HepG2 (cell line): ENCODE data around the gene TWNK. TPM values are rescaled to one million over a fixed set of nuclear protein-coding genes. Genes with fewer than 3 reads are reported as not detected.

ENCODE experiments used
- CBX1 ChIP-seq: IDR thresholded peaks from one replicate; pipeline ENCODE4 v1.6.1; 2016; ENCODE audit warnings: antibody characterized with exemption, low read depth
- KLF6 ChIP-seq: IDR thresholded peaks from 2 replicates; pipeline ENCODE4 v1.8.0; 2016; ENCODE audit warnings: missing biosample characterization, missing genetic modification reagents
- MIER3 ChIP-seq: IDR thresholded peaks from 2 replicates; pipeline ENCODE4 v1.6.1; 2016; ENCODE audit warnings: missing compliant biosample characterization, borderline replicate concordance
- NCOA2 ChIP-seq: sonication (generic); formaldehyde crosslinking; IDR thresholded peaks from 2 replicates; pipeline ENCODE4 v1.8.0; 2022; ENCODE audit warnings: inconsistent platforms
- PHB2 ChIP-seq: fragments of 450-650 bp; IDR thresholded peaks from 2 replicates; pipeline ENCODE4 v1.6.1; 2018; ENCODE audit not compliant: partially characterized antibody
- SALL2 ChIP-seq: sonication (generic); formaldehyde crosslinking; IDR thresholded peaks from 2 replicates; pipeline ENCODE4 v1.8.1; 2023; ENCODE audit warnings: mild to moderate bottlenecking, missing genetic modification reagents, inconsistent platforms
- SKI ChIP-seq: fragments of 450-650 bp; IDR thresholded peaks from one replicate; pipeline ENCODE4 v1.6.1; 2018; ENCODE audit warnings: mild to moderate bottlenecking; ENCODE audit not compliant: partially characterized antibody
- SNAI1 ChIP-seq: sonication (generic); formaldehyde crosslinking; IDR thresholded peaks from 2 replicates; pipeline ENCODE4 v1.5.0; 2020; ENCODE audit warnings: mild to moderate bottlenecking, missing genetic modification reagents, borderline replicate concordance
- SP1 ChIP-seq, 2 experiments: fragments of 450-650 bp in 1 of 2; sonication (generic) in 1 of 2; formaldehyde crosslinking in 1 of 2; IDR thresholded peaks; 2 replicates each; pipeline versions ENCODE4 v1.4.0 to v1.6.1; 2016 to 2020; ENCODE audit warnings: missing genetic modification reagents in 1 of 2
- ZBTB7A ChIP-seq: sonication (generic); formaldehyde crosslinking; IDR thresholded peaks from 2 replicates; pipeline ENCODE4 v1.8.0; 2022; ENCODE audit warnings: mild to moderate bottlenecking, missing genetic modification reagents
- ZNF567 ChIP-seq: sonication (generic); formaldehyde crosslinking; IDR thresholded peaks from 2 replicates; pipeline ENCODE4 v1.8.1; 2023; ENCODE audit warnings: mild to moderate bottlenecking, missing genetic modification reagents, borderline replicate concordance
- ZNF605 ChIP-seq: sonication (generic); formaldehyde crosslinking; IDR thresholded peaks from 2 replicates; pipeline ENCODE4 v1.8.0; 2022; ENCODE audit warnings: mild to moderate bottlenecking, missing genetic modification reagents
- ZNF780A ChIP-seq: sonication (generic); formaldehyde crosslinking; IDR thresholded peaks from 2 replicates; pipeline ENCODE4 v1.8.0; 2022; ENCODE audit warnings: mild to moderate bottlenecking, missing genetic modification reagents, moderate library complexity
- ZNF841 ChIP-seq: sonication (generic); formaldehyde crosslinking; IDR thresholded peaks from 2 replicates; pipeline ENCODE4 v1.8.1; 2023; ENCODE audit warnings: missing genetic modification reagents, borderline replicate concordance
- polyA plus RNA-seq, 8 experiments: library from polyadenylated mRNA; depleted of rRNA in 3 of 8; stranded (reverse) in 7 of 8; unstranded in 1 of 8; fragments of >200 nt; fragmentation: Illumina TruSeq in 4 of 8; extraction: Trizol in 4 of 8; gene quantifications; 2 replicates each; pipeline versions ENCODE4 v1.2.1 to v1.2.3, GENCODE V29; 2011 to 2016; ENCODE audit warnings: low read depth in 4 of 8, missing spikeins in 1 of 8, mixed read lengths in 1 of 8; ENCODE audit not compliant: insufficient read depth in 1 of 8
- total RNA-seq, 5 experiments: library from RNA; depleted of rRNA; stranded (reverse); fragments of >200 nt; fragmentation: Illumina TruSeq; extraction: Trizol; gene quantifications; 2 replicates each; pipeline ENCODE4 v1.2.3, GENCODE V29; 2016; ENCODE audit warnings: low read depth in 1 of 5
- TF ChIP-seq, protein P1 (sequence below): sonication (generic); formaldehyde crosslinking; IDR thresholded peaks from 2 replicates; pipeline ENCODE4 v1.8.1; 2023; ENCODE audit warnings: mild to moderate bottlenecking, missing genetic modification reagents
- TF ChIP-seq, protein P2 (sequence below): sonication (generic); formaldehyde crosslinking; IDR thresholded peaks from 2 replicates; pipeline ENCODE4 v1.9.0; 2022; ENCODE audit warnings: missing genetic modification reagents, mild to moderate bottlenecking, borderline replicate concordance
- TF ChIP-seq, protein P3 (sequence below): sonication (generic); formaldehyde crosslinking; IDR thresholded peaks from 2 replicates; pipeline ENCODE4 v1.9.0; 2021; ENCODE audit warnings: missing genetic modification reagents, borderline replicate concordance
- TF ChIP-seq, protein P4 (sequence below): sonication (generic); formaldehyde crosslinking; IDR thresholded peaks from 2 replicates; pipeline ENCODE4 v1.8.0; 2022; ENCODE audit warnings: mild to moderate bottlenecking, missing genetic modification reagents
- TF ChIP-seq, protein P5 (sequence below): sonication (generic); formaldehyde crosslinking; IDR thresholded peaks from 2 replicates; pipeline ENCODE4; 2020; ENCODE audit warnings: missing genetic modification reagents, mild to moderate bottlenecking, borderline replicate concordance

TWNK gene
- total and polyA plus RNA-seq, 2 of the 13 experiments (the other 11 are each of a cell fraction or from before 2014, with no cell fraction given), result 10.7 to 16.5 TPM

DNA sequence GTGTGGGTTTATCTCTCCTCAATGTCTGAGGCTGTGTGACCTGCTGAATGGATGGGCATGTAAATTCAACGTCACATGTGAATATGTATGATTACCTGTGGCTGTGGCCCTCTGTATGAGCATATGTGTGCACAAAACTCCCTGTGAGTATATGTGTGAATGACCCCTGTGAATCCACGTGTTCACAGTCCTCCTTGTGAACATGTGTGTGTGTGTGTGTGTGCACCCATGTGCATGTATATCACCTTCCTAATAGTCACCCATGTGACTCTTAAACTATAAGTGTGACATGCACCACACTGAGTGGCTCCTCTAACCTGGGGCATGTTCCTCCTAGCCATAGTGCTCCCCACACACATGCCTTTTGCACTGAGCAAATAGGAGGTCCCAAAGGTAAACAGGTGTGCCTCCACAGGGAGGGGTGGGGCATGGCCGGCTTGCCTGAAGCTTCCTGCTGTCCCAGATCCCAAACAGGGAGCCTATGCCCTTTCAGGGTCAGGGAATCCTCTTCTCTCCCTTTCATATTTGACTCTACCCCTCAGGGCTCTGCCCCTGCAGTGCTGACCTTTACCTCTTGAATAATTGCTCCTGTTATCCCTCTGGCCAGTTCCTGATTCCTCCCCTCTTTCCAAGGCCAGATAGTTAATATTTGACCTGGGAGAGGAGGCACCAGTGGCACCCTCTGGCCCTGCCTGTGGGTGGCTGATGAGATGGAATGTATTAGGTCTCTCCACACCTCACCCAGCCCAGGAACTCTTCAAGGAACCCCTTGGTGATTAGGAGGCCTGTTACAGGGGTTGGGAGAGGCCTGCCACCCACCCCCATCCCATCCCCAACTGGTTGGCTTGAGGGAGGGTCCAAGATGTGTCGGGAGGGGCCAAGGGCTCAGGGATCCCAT, 16.2 kb upstream of the TWNK start (continued):
- TF ChIP-seq SNAI1 (CRISPR knock-in tag), result no peak; the same call in 1 of the 2 replicates
- peak; percentile 66; the same call in 1 of the 2 replicates for TF ChIP-seq ZBTB7A (CRISPR knock-in tag)
- no peak for TF ChIP-seq SKI
- TF ChIP-seq ZNF567 (CRISPR knock-in tag), result no peak
- TF ChIP-seq ZNF841, result no peak
- TF ChIP-seq, protein P1, sequence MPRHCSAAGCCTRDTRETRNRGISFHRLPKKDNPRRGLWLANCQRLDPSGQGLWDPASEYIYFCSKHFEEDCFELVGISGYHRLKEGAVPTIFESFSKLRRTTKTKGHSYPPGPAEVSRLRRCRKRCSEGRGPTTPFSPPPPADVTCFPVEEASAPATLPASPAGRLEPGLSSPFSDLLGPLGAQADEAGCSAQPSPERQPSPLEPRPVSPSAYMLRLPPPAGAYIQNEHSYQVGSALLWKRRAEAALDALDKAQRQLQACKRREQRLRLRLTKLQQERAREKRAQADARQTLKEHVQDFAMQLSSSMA, result no peak
- peak; percentile 94 for TF ChIP-seq NCOA2 (CRISPR knock-in tag)
- no peak for TF ChIP-seq CBX1
- TF ChIP-seq, protein P2, sequence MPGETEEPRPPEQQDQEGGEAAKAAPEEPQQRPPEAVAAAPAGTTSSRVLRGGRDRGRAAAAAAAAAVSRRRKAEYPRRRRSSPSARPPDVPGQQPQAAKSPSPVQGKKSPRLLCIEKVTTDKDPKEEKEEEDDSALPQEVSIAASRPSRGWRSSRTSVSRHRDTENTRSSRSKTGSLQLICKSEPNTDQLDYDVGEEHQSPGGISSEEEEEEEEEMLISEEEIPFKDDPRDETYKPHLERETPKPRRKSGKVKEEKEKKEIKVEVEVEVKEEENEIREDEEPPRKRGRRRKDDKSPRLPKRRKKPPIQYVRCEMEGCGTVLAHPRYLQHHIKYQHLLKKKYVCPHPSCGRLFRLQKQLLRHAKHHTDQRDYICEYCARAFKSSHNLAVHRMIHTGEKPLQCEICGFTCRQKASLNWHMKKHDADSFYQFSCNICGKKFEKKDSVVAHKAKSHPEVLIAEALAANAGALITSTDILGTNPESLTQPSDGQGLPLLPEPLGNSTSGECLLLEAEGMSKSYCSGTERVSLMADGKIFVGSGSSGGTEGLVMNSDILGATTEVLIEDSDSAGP (CRISPR knock-in tag), result peak; percentile 76; the same call in 1 of the 2 replicates
- TF ChIP-seq, protein P3, sequence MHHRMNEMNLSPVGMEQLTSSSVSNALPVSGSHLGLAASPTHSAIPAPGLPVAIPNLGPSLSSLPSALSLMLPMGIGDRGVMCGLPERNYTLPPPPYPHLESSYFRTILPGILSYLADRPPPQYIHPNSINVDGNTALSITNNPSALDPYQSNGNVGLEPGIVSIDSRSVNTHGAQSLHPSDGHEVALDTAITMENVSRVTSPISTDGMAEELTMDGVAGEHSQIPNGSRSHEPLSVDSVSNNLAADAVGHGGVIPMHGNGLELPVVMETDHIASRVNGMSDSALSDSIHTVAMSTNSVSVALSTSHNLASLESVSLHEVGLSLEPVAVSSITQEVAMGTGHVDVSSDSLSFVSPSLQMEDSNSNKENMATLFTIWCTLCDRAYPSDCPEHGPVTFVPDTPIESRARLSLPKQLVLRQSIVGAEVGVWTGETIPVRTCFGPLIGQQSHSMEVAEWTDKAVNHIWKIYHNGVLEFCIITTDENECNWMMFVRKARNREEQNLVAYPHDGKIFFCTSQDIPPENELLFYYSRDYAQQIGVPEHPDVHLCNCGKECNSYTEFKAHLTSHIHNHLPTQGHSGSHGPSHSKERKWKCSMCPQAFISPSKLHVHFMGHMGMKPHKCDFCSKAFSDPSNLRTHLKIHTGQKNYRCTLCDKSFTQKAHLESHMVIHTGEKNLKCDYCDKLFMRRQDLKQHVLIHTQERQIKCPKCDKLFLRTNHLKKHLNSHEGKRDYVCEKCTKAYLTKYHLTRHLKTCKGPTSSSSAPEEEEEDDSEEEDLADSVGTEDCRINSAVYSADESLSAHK (CRISPR knock-in tag), result no peak
- TF ChIP-seq MIER3 (CRISPR knock-in tag), result peak; percentile 95
- TF ChIP-seq KLF6 (CRISPR knock-in tag), result peak; percentile 39; the same call in 1 of the 2 replicates
- TF ChIP-seq, protein P4, sequence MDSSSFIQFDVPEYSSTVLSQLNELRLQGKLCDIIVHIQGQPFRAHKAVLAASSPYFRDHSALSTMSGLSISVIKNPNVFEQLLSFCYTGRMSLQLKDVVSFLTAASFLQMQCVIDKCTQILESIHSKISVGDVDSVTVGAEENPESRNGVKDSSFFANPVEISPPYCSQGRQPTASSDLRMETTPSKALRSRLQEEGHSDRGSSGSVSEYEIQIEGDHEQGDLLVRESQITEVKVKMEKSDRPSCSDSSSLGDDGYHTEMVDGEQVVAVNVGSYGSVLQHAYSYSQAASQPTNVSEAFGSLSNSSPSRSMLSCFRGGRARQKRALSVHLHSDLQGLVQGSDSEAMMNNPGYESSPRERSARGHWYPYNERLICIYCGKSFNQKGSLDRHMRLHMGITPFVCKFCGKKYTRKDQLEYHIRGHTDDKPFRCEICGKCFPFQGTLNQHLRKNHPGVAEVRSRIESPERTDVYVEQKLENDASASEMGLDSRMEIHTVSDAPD (CRISPR knock-in tag), result peak; percentile 62
- TF ChIP-seq SP1 (IDR thresholded peaks at IDR 0.05), result no peak
- peak; percentile 49 for TF ChIP-seq SP1 (CRISPR knock-in tag; IDR thresholded peaks at IDR 0.05)
- TF ChIP-seq ZNF780A (CRISPR knock-in tag), result 0 out of 2 replicates have a peak, but pooled peaks have one; percentile 51
- TF ChIP-seq PHB2, result no peak
- TF ChIP-seq SALL2 (CRISPR knock-in tag), result no peak
- TF ChIP-seq, protein P5, sequence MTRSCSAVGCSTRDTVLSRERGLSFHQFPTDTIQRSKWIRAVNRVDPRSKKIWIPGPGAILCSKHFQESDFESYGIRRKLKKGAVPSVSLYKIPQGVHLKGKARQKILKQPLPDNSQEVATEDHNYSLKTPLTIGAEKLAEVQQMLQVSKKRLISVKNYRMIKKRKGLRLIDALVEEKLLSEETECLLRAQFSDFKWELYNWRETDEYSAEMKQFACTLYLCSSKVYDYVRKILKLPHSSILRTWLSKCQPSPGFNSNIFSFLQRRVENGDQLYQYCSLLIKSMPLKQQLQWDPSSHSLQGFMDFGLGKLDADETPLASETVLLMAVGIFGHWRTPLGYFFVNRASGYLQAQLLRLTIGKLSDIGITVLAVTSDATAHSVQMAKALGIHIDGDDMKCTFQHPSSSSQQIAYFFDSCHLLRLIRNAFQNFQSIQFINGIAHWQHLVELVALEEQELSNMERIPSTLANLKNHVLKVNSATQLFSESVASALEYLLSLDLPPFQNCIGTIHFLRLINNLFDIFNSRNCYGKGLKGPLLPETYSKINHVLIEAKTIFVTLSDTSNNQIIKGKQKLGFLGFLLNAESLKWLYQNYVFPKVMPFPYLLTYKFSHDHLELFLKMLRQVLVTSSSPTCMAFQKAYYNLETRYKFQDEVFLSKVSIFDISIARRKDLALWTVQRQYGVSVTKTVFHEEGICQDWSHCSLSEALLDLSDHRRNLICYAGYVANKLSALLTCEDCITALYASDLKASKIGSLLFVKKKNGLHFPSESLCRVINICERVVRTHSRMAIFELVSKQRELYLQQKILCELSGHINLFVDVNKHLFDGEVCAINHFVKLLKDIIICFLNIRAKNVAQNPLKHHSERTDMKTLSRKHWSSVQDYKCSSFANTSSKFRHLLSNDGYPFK (CRISPR knock-in tag), result no peak
- peak; percentile 75 for TF ChIP-seq ZNF605 (CRISPR knock-in tag)
